ENCODE measurements around the gene SRRD.

SRRD gene, protein sequence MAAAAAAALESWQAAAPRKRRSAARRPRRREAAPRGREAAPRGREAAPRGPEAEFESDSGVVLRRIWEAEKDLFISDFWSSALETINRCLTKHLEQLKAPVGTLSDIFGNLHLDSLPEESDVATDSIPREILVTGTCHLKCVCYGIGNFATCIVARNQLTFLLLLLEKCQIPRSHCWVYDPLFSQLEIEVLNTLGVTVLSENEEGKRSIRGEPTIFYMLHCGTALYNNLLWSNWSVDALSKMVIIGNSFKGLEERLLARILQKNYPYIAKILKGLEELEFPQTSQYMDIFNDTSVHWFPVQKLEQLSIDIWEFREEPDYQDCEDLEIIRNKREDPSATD

DNA sequence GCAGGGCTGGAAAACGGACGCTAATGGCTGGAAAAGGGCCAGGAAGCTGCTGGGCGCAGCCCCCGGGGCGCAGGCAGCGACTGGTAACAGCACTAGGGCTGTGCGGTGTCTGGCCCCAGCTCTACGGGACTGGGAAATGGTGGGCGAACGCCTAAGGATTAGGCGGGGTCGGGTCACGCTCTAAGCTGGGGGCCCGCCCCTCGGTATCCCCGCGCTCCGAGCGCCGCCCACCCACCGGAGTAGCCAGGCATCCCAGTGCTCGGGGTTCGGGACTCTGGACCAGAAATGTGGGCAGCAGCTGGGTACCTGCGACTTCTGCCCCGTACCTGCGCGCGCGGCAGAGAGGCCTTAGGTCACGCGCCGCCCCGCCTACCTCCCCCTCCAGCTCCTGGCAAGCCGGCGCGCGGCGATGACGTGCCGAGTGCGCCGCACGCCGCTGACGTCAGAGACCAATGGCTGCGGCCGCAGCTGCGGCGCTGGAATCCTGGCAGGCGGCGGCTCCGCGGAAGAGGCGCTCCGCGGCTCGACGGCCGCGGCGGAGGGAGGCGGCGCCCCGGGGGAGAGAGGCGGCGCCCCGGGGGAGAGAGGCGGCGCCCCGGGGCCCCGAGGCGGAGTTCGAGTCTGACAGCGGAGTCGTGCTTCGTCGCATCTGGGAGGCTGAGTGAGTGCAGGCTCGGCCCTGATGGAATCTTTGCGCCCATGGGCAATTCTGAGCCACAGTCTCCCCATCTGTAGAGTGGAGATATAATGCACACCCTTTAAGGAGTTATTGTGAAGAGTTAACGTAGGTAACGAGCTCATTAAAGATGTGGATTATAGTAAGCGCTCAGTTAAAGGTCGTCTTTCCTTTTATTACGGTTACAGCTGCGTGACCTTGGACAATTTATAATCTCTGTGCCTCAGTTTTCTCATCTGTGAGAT, at the start of gene SRRD, which contains the start of gene HPS4:
SRRD (plus strand) TSS at position 439 of the 921 bp plus-strand sequence; CDS start at position 453, 14 bp downstream.
HPS4 (minus strand) TSS at position 345 of the 921 bp plus-strand sequence. CDS start 2,021 bp downstream, outside the sequence.
- peaks cover 47% of the 10 kb centered on the region for H3K79me2 ChIP-seq (ENCODE audit: insufficient read depth, low read depth)
- no peaks in the 10 kb centered on the region for H4K20me1 ChIP-seq (ENCODE audit: insufficient read depth)
- TF ChIP-seq, protein P1, sequence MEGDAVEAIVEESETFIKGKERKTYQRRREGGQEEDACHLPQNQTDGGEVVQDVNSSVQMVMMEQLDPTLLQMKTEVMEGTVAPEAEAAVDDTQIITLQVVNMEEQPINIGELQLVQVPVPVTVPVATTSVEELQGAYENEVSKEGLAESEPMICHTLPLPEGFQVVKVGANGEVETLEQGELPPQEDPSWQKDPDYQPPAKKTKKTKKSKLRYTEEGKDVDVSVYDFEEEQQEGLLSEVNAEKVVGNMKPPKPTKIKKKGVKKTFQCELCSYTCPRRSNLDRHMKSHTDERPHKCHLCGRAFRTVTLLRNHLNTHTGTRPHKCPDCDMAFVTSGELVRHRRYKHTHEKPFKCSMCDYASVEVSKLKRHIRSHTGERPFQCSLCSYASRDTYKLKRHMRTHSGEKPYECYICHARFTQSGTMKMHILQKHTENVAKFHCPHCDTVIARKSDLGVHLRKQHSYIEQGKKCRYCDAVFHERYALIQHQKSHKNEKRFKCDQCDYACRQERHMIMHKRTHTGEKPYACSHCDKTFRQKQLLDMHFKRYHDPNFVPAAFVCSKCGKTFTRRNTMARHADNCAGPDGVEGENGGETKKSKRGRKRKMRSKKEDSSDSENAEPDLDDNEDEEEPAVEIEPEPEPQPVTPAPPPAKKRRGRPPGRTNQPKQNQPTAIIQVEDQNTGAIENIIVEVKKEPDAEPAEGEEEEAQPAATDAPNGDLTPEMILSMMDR (conservative IDR thresholded peaks at IDR 0.05; ENCODE audit: low read depth, low read length): no peak
- H3K27me3 ChIP-seq (ENCODE audit: insufficient read depth, low read depth): no peaks in the 10 kb centered on the region
- H3K4me2 ChIP-seq: peak within 1 kb of the TSS; percentile 94
- peak within 1 kb of the TSS; percentile 61 for H2AFZ ChIP-seq (ENCODE audit: low read depth)
- H3K4me3 ChIP-seq (IDR thresholded peaks at IDR 0.05; ENCODE audit: insufficient read depth, low read depth, low read length): no peak within 1 kb of the TSS
- peaks cover 60% of the 10 kb centered on the region for H3K4me1 ChIP-seq (ENCODE audit: low read depth, poor library complexity, severe bottlenecking)
- H3K9ac ChIP-seq: peak within 1 kb of the TSS; percentile 82
- H3K27ac ChIP-seq: peak within 1 kb of the TSS; percentile 80
- H3K36me3 ChIP-seq (ENCODE audit: insufficient read depth): no peaks in the 10 kb centered on the region

- Histone ChIP-seq H3K4me1 (ENCODE audit: low read depth, poor library complexity, severe bottlenecking) (peaks cover 24% of the 10 kb centered on the region), H3K79me2 (ENCODE audit: insufficient read depth, low read depth) (0 out of 2 replicates have a peak, but pooled peaks cover 5% of the 10 kb centered on the region), H3K4me3 (IDR thresholded peaks at IDR 0.05; ENCODE audit: insufficient read depth, low read depth, low read length) (no peak overlapping the region), H3K9ac (no peak overlapping the region), H3K4me2 (no peak overlapping the region), H4K20me1 (ENCODE audit: insufficient read depth) (no peaks in the 10 kb centered on the region), H3K27ac (no peak overlapping the region), H3K36me3 (ENCODE audit: insufficient read depth) (no peaks in the 10 kb centered on the region), H2AFZ (ENCODE audit: low read depth) (no peak overlapping the region), H3K27me3 (ENCODE audit: insufficient read depth, low read depth) (no peaks in the 10 kb centered on the region)
- TF ChIP-seq, protein P1 (conservative IDR thresholded peaks at IDR 0.05; ENCODE audit: low read depth, low read length): no peak
Observed at GRCh38 chr22:26435327-26436093, 48.2 kb upstream of the SRRD start.

GRCh38 chr22:26436903-26437515, 46.7 kb upstream of the SRRD start:
- H3K36me3 ChIP-seq (ENCODE audit: insufficient read depth): no peaks in the 10 kb centered on the region
- no peak overlapping the region for H3K4me3 ChIP-seq (IDR thresholded peaks at IDR 0.05; ENCODE audit: insufficient read depth, low read depth, low read length)
- H4K20me1 ChIP-seq (ENCODE audit: insufficient read depth): no peaks in the 10 kb centered on the region
- TF ChIP-seq, protein P1 (conservative IDR thresholded peaks at IDR 0.05; ENCODE audit: low read depth, low read length): no peak
- H3K27ac ChIP-seq: no peak overlapping the region
- no peak overlapping the region for H3K4me2 ChIP-seq
- H3K9ac ChIP-seq: no peak overlapping the region
- H3K4me1 ChIP-seq (ENCODE audit: low read depth, poor library complexity, severe bottlenecking): peaks cover 9% of the 10 kb centered on the region
- H2AFZ ChIP-seq (ENCODE audit: low read depth): no peak overlapping the region
- 0 out of 2 replicates have a peak, but pooled peaks cover under 1% of the 10 kb centered on the region for H3K79me2 ChIP-seq (ENCODE audit: insufficient read depth, low read depth)
- no peaks in the 10 kb centered on the region for H3K27me3 ChIP-seq (ENCODE audit: insufficient read depth, low read depth)
